Tibial nerve (tissue), 3 donors: ENCODE measurements around the gene CAMKMT.

Experiments used
- POLR2A ChIP-seq, 2 donors: fragments of 450-650 bp; IDR thresholded peaks; one replicate each; pipeline ENCODE4 v1.6.1; 2017; ENCODE audit warnings: antibody characterized with exemption in 2 of 2, mild to moderate bottlenecking in 2 of 2, moderate library complexity in 2 of 2
- TF ChIP-seq, protein P1 (sequence below), 5 experiments: fragments of 200-600 bp in 3 of 5; fragments of 450-650 bp in 2 of 5; sonication (generic) in 3 of 5; IDR thresholded peaks; one replicate each; pipeline ENCODE4 v1.5.1; 2016 to 2019; ENCODE audit warnings: antibody characterized with exemption in 5 of 5, mild to moderate bottlenecking in 3 of 5, moderate library complexity in 2 of 5

GRCh38 chr2:44448860-44449527 lies 87.2 kb downstream of the CAMKMT start:
- TF ChIP-seq, protein P1, sequence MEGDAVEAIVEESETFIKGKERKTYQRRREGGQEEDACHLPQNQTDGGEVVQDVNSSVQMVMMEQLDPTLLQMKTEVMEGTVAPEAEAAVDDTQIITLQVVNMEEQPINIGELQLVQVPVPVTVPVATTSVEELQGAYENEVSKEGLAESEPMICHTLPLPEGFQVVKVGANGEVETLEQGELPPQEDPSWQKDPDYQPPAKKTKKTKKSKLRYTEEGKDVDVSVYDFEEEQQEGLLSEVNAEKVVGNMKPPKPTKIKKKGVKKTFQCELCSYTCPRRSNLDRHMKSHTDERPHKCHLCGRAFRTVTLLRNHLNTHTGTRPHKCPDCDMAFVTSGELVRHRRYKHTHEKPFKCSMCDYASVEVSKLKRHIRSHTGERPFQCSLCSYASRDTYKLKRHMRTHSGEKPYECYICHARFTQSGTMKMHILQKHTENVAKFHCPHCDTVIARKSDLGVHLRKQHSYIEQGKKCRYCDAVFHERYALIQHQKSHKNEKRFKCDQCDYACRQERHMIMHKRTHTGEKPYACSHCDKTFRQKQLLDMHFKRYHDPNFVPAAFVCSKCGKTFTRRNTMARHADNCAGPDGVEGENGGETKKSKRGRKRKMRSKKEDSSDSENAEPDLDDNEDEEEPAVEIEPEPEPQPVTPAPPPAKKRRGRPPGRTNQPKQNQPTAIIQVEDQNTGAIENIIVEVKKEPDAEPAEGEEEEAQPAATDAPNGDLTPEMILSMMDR (IDR thresholded peaks at IDR 0.05): no peak
- TF ChIP-seq POLR2A (IDR thresholded peaks at IDR 0.05): no peak
